ENCODE measurements around the gene CHD1L. TPM values are rescaled to one million over a fixed set of nuclear protein-coding genes. Genes with fewer than 3 reads are reported as not detected.
A peak's percentile ranks its signal among the peaks of the same experiment; 100 is the strongest.

Gene CHD1L
- total RNA-seq, 1 experiment from 2014 or later, result 64.2 TPM

- Histone ChIP-seq H3K27ac (ENCODE audit: insufficient read length, low read depth, low read length) (no peak overlapping the region), H4K8ac (replicated peaks; ENCODE audit: insufficient read length, low read depth, low read length) (no peak overlapping the region), H3K4me2 (ENCODE audit: insufficient read depth, insufficient read length, low read length) (peak overlapping the region; percentile 90), H2AFZ (ENCODE audit: low read length) (no peak overlapping the region), H4K20me1 (ENCODE audit: control insufficient read depth, insufficient read depth, insufficient read length) (peaks cover 3% of the 10 kb centered on the region), H2BK20ac (ENCODE audit: low read depth, low read length, poor library complexity, severe bottlenecking) (no peak overlapping the region), H3K56ac (ENCODE audit: insufficient read length, low read depth, low read length) (no peak overlapping the region), H3K18ac (ENCODE audit: insufficient read length, low read depth, low read length) (peak overlapping the region; percentile 61), H3K79me2 (ENCODE audit: insufficient read depth, low read length) (peaks cover 20% of the 10 kb centered on the region; the same call in 1 of the 2 replicates), H3K14ac (ENCODE audit: insufficient read depth, low read length) (peak overlapping the region; percentile 62; the same call in 1 of the 2 replicates), H2BK5ac (ENCODE audit: insufficient read length, low read length) (no peak overlapping the region), H3K23me2 (ENCODE audit: insufficient read length, low read depth, low read length, poor library complexity, severe bottlenecking) (peaks cover 4% of the 10 kb centered on the region), H2BK12ac (ENCODE audit: insufficient read length, low read depth, low read length) (no peak overlapping the region), H2BK15ac (ENCODE audit: low read depth, low read length) (no peak overlapping the region), H4K91ac (ENCODE audit: insufficient read length, low read depth, low read length) (no peak overlapping the region), H3K27me3 (ENCODE audit: insufficient read depth, low read length) (no peaks in the 10 kb centered on the region), H3K4me1 (ENCODE audit: insufficient read depth, low read length) (peaks cover 15% of the 10 kb centered on the region), H3K23ac (ENCODE audit: insufficient read length, low read depth, low read length) (peak overlapping the region; percentile 55), H2AK5ac (ENCODE audit: insufficient read length, low read length) (no peak overlapping the region), H2BK120ac (ENCODE audit: low read depth, low read length, poor library complexity, severe bottlenecking) (no peak overlapping the region), H3T11ph (ENCODE audit: low read length) (no peak overlapping the region), H4K5ac (ENCODE audit: insufficient read length, low read depth, low read length) (no peak overlapping the region), H3K79me1 (ENCODE audit: insufficient read depth, low read depth, low read length, poor library complexity, severe bottlenecking) (peaks cover 4% of the 10 kb centered on the region), H3K9ac (ENCODE audit: extremely low read depth, insufficient read length, low read length) (peak overlapping the region; percentile 62), H3K9me3 (ENCODE audit: control insufficient read depth, low read depth, low read length) (no peaks in the 10 kb centered on the region), H3K4ac (ENCODE audit: low read depth, low read length) (no peak overlapping the region)
- Mint-ChIP-seq H3K4me3 (peak overlapping the region; percentile 90 to 91), H3K4me1 (peaks cover 47 to 55% of the 10 kb centered on the region in 2 experiments), H3K9me3 (no peaks in the 10 kb centered on the region), H3K27me3 (ENCODE audit: low read depth) (no peaks in the 10 kb centered on the region), H3K27ac (peak overlapping the region in 2 of 3 experiments; percentile 28 to 96; a peak in 4 of 7 replicates), H3K36me3 (ENCODE audit: insufficient read depth in 1 of 3, low read depth in 3 of 3) (peaks cover 0 to 4% (median 1%) of the 10 kb centered on the region in 3 experiments; a peak in 2 of 7 replicates)
- WGBS (ENCODE audit: extremely low coverage, insufficient read length, low lambda C conversion rate), result no CpG with 5 or more reads among the region's 30 CpGs
- no peak for DNase-seq
- no peak for TF ChIP-seq CTCF (conservative IDR thresholded peaks at IDR 0.05)
Measured at GRCh38 chr1:147243228-147243685, 773 bp downstream of the CHD1L start.
